NT2/D1 (cell line): Measurements from ENCODE around the gene FAM162A.

ENCODE experiments used
- YY1 ChIP-seq: IDR thresholded peaks from 2 replicates; pipeline ENCODE4 v1.6.1; 2011; ENCODE audit not compliant: insufficient read length, insufficient read depth
- ZNF274 ChIP-seq: IDR thresholded peaks from 2 replicates; pipeline ENCODE4 v1.6.1; 2011; ENCODE audit warnings: mild to moderate bottlenecking, low read depth, low read length

GRCh38 chr3:122397201-122397600, 13.2 kb downstream of the FAM162A start:
- no peak for TF ChIP-seq YY1
- TF ChIP-seq ZNF274: no peak
